OCI-LY7 (cell line): ENCODE measurements around the gene MEIS2. TPM values are rescaled to one million over a fixed set of nuclear protein-coding genes. Genes with fewer than 3 reads are reported as not detected.

ENCODE experiments used
- BruUV-seq: library from RNA; stranded (reverse); fragments of 400-500 nt; replicated peaks from 2 replicates; lab custom pipeline; 2021; lab: Mats Ljungman, UMichigan
- CTCF ChIA-PET: fragments of 300-600 bp; sonication (Branson Sonifier 250); formaldehyde crosslinking; loops from one replicate; lab custom pipeline; 2022; ENCODE audit warnings: antibody characterized with exemption; ENCODE audit not compliant: unreplicated experiment; lab: Charles Lee
- POLR2A ChIA-PET: fragments of 300-600 bp; sonication (Branson Sonifier 250); formaldehyde crosslinking; loops from one replicate; lab custom pipeline; 2022; ENCODE audit warnings: antibody characterized with exemption; lab: Charles Lee
- DNase-seq: peaks from one replicate; pipeline ENCODE4 v3.0.0-alpha.2; 2015; ENCODE audit warnings: low spot score
- H2AFZ ChIP-seq: fragments of 200-600 bp; sonication (generic), shearing (Covaris generic); 2 replicates; pipeline ENCODE4 v1.6.1; 2014; ENCODE audit warnings: mild to moderate bottlenecking, antibody characterized with exemption, low read length, moderate library complexity
- H3K27ac ChIP-seq: fragments of 200-600 bp; sonication (generic); 2 replicates; pipeline ENCODE4 v1.5.1; 2014; ENCODE audit warnings: mixed run types, low read depth, mild to moderate bottlenecking, moderate library complexity, low read length, inconsistent platforms; ENCODE audit not compliant: poor library complexity, severe bottlenecking
- H3K36me3 ChIP-seq: fragments of 200-600 bp; sonication (generic); 2 replicates; pipeline ENCODE4 v1.6.1; 2014; ENCODE audit warnings: mild to moderate bottlenecking, antibody characterized with exemption, low read length, moderate library complexity, mixed read lengths; ENCODE audit not compliant: insufficient read depth
- H3K4me1 ChIP-seq: fragments of 200-600 bp; sonication (generic); 2 replicates; pipeline ENCODE4 v1.5.1; 2014; ENCODE audit warnings: mild to moderate bottlenecking, low read length; ENCODE audit not compliant: insufficient read depth, poor library complexity, severe bottlenecking
- H3K4me2 ChIP-seq: fragments of 200-600 bp; sonication (generic); 2 replicates; pipeline ENCODE4 v1.6.1; 2014; ENCODE audit warnings: mild to moderate bottlenecking, low read length
- H3K4me3 ChIP-seq: fragments of 200-600 bp; sonication (generic); 2 replicates; pipeline ENCODE4 v1.5.1; 2014; ENCODE audit warnings: mild to moderate bottlenecking, low read depth, low read length; ENCODE audit not compliant: poor library complexity, severe bottlenecking
- H3K79me2 ChIP-seq: fragments of 200-600 bp; sonication (generic); 2 replicates; pipeline ENCODE4 v1.6.1; 2016; ENCODE audit warnings: low read depth, mild to moderate bottlenecking, low read length, moderate library complexity, mixed read lengths; ENCODE audit not compliant: insufficient read depth
- H3K9me2 ChIP-seq: fragments of 200-600 bp; sonication (generic); 2 replicates; pipeline ENCODE4 v1.6.1; 2016; ENCODE audit warnings: mild to moderate bottlenecking, low read length, mixed read lengths; ENCODE audit not compliant: insufficient read depth
- H3K9me3 ChIP-seq: fragments of 200-600 bp; sonication (generic); 2 replicates; pipeline ENCODE4 v1.6.1; 2014; ENCODE audit warnings: mild to moderate bottlenecking, mixed run types, low read length, mixed read lengths
- H4K20me1 ChIP-seq: fragments of 200-600 bp; sonication (generic); 2 replicates; pipeline ENCODE4 v1.6.1; 2014; ENCODE audit warnings: mild to moderate bottlenecking, antibody characterized with exemption, low read length, moderate library complexity, mixed read lengths; ENCODE audit not compliant: insufficient read depth
- EZH2phosphoT487 ChIP-seq: fragments of 200-600 bp; sonication (generic); IDR thresholded peaks from 2 replicates; pipeline ENCODE4 v1.6.1; 2018; ENCODE audit warnings: low read depth, borderline replicate concordance, mild to moderate bottlenecking, mixed run types, antibody characterized with exemption, low read length, moderate library complexity, mixed read lengths
- intact Hi-C: fragments of 100-400 bp; cut with micrococcal nuclease; formaldehyde crosslinking; loops from one replicate; pipeline ENCODE4 v1.10.0; 2022; ENCODE audit not compliant: unreplicated experiment
- total RNA-seq, 2 experiments: library from RNA; depleted of rRNA in 1 of 2; stranded (reverse); fragments of >200 nt in 1 of 2; shearing (Covaris generic) in 1 of 2; gene quantifications; 2 replicates each; pipeline ENCODE4 v1.2.3, GENCODE V29; 2014 to 2022
- TF ChIP-seq, protein P1 (sequence below): fragments of 200-600 bp; sonication (generic); conservative IDR thresholded peaks from 2 replicates; pipeline ENCODE4 v1.5.1; 2014; ENCODE audit warnings: mild to moderate bottlenecking, antibody characterized with exemption, low read length, moderate library complexity, mixed read lengths

Gene MEIS2
- total RNA-seq, 2 experiments from 2014 or later: 31.0 to 35.8 TPM

DNA sequence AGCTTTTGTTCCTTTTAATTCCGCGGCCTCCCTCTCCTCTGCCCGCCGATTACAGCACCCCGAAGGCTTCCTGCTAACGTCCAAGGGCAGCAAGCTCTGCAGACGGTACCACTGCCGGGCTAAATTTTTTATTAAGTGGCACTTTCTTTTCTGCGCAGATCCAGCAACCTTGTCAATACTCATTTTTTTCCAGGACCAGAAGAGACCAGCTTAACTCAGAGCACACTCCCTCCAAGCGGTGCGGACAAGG lies 542 bp upstream of the MEIS2 start:
- Histone ChIP-seq H3K36me3 (no peaks in the 10 kb centered on the region; the same call in 1 of the 2 replicates), H3K4me1 (peaks cover 21% of the 10 kb centered on the region), H2AFZ (peak overlapping the region; percentile 80), H3K4me3 (peak overlapping the region; percentile 87), H4K20me1 (peaks cover 15% of the 10 kb centered on the region; the same call in 1 of the 2 replicates), H3K4me2 (peak overlapping the region; percentile 69), H3K27ac (peak overlapping the region; percentile 96), H3K9me3 (no peaks in the 10 kb centered on the region), H3K9me2 (no peaks in the 10 kb centered on the region), H3K79me2 (peaks cover 18% of the 10 kb centered on the region; the same call in 1 of the 2 replicates)
- no peak for DNase-seq
- ChIA-PET CTCF (interaction anchor here (0.6 kb wide), 1 partner anchor 226 kb away, joined by 4 read pairs; no protein-coding TSS in a partner anchor), POLR2A (interaction anchor here (0.6 to 1.2 kb wide), 8 partner anchors 12 to 935 kb away, joined by 3 to 4 read pairs (median 3); partner anchors contain the start of gene CDIN1)
- intact Hi-C loops: loop anchor here (2.0 to 5.0 kb wide), 4 partner anchors 69 to 1554 kb away; partner anchors contain the start of genes CDIN1 and DPH6
- no TSS peak for BruUV-seq
- TF ChIP-seq, protein P1, sequence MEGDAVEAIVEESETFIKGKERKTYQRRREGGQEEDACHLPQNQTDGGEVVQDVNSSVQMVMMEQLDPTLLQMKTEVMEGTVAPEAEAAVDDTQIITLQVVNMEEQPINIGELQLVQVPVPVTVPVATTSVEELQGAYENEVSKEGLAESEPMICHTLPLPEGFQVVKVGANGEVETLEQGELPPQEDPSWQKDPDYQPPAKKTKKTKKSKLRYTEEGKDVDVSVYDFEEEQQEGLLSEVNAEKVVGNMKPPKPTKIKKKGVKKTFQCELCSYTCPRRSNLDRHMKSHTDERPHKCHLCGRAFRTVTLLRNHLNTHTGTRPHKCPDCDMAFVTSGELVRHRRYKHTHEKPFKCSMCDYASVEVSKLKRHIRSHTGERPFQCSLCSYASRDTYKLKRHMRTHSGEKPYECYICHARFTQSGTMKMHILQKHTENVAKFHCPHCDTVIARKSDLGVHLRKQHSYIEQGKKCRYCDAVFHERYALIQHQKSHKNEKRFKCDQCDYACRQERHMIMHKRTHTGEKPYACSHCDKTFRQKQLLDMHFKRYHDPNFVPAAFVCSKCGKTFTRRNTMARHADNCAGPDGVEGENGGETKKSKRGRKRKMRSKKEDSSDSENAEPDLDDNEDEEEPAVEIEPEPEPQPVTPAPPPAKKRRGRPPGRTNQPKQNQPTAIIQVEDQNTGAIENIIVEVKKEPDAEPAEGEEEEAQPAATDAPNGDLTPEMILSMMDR: no peak
- no peak for TF ChIP-seq EZH2phosphoT487

DNA sequence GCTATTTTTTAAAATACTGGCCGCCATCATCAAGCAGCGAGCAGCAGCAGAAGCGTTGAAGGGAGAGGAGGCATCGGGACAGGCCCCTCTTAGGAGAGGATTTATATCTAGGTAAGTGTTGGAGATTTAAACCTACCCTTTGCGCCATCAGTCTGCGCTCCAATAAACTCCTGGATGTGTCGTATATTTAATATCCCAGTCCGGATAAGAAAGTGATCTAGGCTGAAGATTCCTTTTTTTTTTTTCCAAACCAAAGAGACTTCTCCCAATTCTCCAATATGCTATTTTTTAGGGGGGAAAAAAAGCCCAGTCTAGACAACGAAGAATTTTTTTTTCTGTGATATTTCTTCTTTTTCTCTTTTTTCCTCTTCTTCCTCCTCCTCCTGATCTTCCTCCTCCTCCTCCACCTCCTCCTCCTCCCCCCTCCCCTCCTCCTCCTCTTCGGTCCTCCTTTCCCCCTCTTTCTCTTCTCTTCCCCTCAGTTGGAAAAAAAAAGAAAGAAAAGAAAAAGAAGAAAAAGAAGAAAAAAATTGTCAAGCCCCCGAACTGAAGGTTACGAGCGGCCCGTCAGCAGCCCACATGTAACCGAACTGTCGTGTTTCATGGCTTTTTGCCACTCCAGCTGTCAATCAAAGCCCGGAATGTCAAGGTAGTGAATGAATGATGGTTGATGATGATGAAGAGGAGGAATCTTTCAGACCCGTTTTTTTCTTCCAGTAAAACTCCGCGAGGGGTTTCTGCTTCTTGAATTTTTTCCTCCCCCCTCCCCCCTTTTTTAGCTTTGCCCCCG lies 835 bp downstream of the MEIS2 start:
- Histone ChIP-seq H3K4me3 (peak overlapping the region; percentile 87), H3K4me2 (peak overlapping the region; percentile 69), H3K4me1 (peaks cover 21% of the 10 kb centered on the region), H2AFZ (peak overlapping the region; percentile 73), H3K79me2 (peaks cover 18% of the 10 kb centered on the region; the same call in 1 of the 2 replicates), H3K9me3 (no peaks in the 10 kb centered on the region), H3K9me2 (no peaks in the 10 kb centered on the region), H3K36me3 (peaks cover 2% of the 10 kb centered on the region), H3K27ac (peak overlapping the region; percentile 96), H4K20me1 (peaks cover 15% of the 10 kb centered on the region; the same call in 1 of the 2 replicates)
- POLR2A ChIA-PET: no interaction called here
- intact Hi-C loops: loop anchor here (2.0 to 5.0 kb wide), 4 partner anchors 67 to 1552 kb away; partner anchors contain the start of genes CDIN1 and DPH6
- CTCF ChIA-PET: no interaction called here
- TSS peak; percentile 71 for BruUV-seq
- TF ChIP-seq, protein P1: no peak
- TF ChIP-seq EZH2phosphoT487: no peak
- peak; percentile 84 for DNase-seq
